ENCODE data around the gene ETV5. TPM values are rescaled to one million over a fixed set of nuclear protein-coding genes. Genes with fewer than 3 reads are reported as not detected.

ETV5 gene
- total RNA-seq, 4 donors from 2014 or later, result 2.0 to 39.8 (median 13.8) TPM

GRCh38 chr3:186118692-186119091 is 9.8 kb upstream of the ETV5 start:
- H3K9me3 ChIP-seq, result no peaks in the 10 kb centered on the region
- no peaks in the 10 kb centered on the region for H3K36me3 ChIP-seq
- H3K27ac ChIP-seq, result no peak overlapping the region
- H3K27me3 ChIP-seq, result no peaks in the 10 kb centered on the region
- no peak for DNase-seq
- intact Hi-C loops (cut with DNase I; ENCODE audit: low total_unique reads), result no loop called here
- H3K4me1 ChIP-seq, result no peaks in the 10 kb centered on the region
- TF ChIP-seq POLR2A (IDR thresholded peaks at IDR 0.05) (no peak), CTCF (IDR thresholded peaks at IDR 0.05) (no peak)
- no peak overlapping the region for H3K4me3 ChIP-seq

GRCh38 chr3:186117521-186118134 is 8.7 kb upstream of the ETV5 start:
- intact Hi-C loops (cut with DNase I; ENCODE audit: low total_unique reads), result no loop called here
- H3K36me3 ChIP-seq, result no peaks in the 10 kb centered on the region
- no peaks in the 10 kb centered on the region for H3K27me3 ChIP-seq
- no peak overlapping the region for H3K27ac ChIP-seq
- TF ChIP-seq POLR2A (IDR thresholded peaks at IDR 0.05), result no peak
- TF ChIP-seq CTCF (IDR thresholded peaks at IDR 0.05), result no peak
- no peak for DNase-seq
- H3K9me3 ChIP-seq, result no peaks in the 10 kb centered on the region
- H3K4me3 ChIP-seq, result no peak overlapping the region
- H3K4me1 ChIP-seq, result no peaks in the 10 kb centered on the region

- H3K4me3 ChIP-seq, result no peak overlapping the region
- H3K4me1 ChIP-seq, result no peaks in the 10 kb centered on the region
- H3K27me3 ChIP-seq, result no peaks in the 10 kb centered on the region
- TF ChIP-seq CTCF (IDR thresholded peaks at IDR 0.05), result no peak
- TF ChIP-seq POLR2A (IDR thresholded peaks at IDR 0.05), result no peak
- H3K9me3 ChIP-seq, result no peaks in the 10 kb centered on the region
- intact Hi-C loops (cut with DNase I; ENCODE audit: low total_unique reads), result no loop called here
- H3K36me3 ChIP-seq, result no peaks in the 10 kb centered on the region
- H3K27ac ChIP-seq, result no peak overlapping the region
- DNase-seq, result no peak
Measured at GRCh38 chr3:186115239-186115996, 6.5 kb upstream of the ETV5 start.

- intact Hi-C loops (cut with DNase I; ENCODE audit: low total_unique reads), result no loop called here
- Histone ChIP-seq H3K27ac (no peak overlapping the region), H3K36me3 (no peaks in the 10 kb centered on the region), H3K9me3 (no peaks in the 10 kb centered on the region), H3K27me3 (no peaks in the 10 kb centered on the region), H3K4me1 (no peaks in the 10 kb centered on the region), H3K4me3 (no peak overlapping the region)
- no peak for DNase-seq
- TF ChIP-seq POLR2A (IDR thresholded peaks at IDR 0.05), result no peak
Measured at GRCh38 chr3:186110975-186111974, 2.4 kb upstream of the ETV5 start.

GRCh38 chr3:186109897-186110803 is 1.3 kb upstream of the ETV5 start:
- peak; percentile 32 for DNase-seq
- intact Hi-C loops (cut with DNase I; ENCODE audit: low total_unique reads), result no loop called here
- Histone ChIP-seq H3K9me3 (no peaks in the 10 kb centered on the region), H3K36me3 (no peaks in the 10 kb centered on the region), H3K27me3 (no peaks in the 10 kb centered on the region), H3K4me1 (no peaks in the 10 kb centered on the region), H3K4me3 (peak overlapping the region; percentile 53 to 58), H3K27ac (peak overlapping the region; percentile 89 to 93)
- TF ChIP-seq CTCF (IDR thresholded peaks at IDR 0.05) (no peak), POLR2A (IDR thresholded peaks at IDR 0.05) (no peak)

Data from uterus (tissue), 4 donors.